H54 (cell line): ENCODE data around the gene NAPSA.
A peak's percentile ranks its signal among the peaks of the same experiment; 100 is the strongest.

Experiments used
- DNase-seq: peaks from one replicate; pipeline ENCODE4 v3.0.0; 2011; ENCODE audit warnings: low spot score, mixed read lengths; ENCODE audit not compliant: insufficient read length
- FAIRE-seq: peaks from 3 replicates; lab custom pipeline; 2011; peaks lifted over from hg19 to GRCh38; lab: Jason Lieb, UNC
- POLR2A ChIP-seq: IDR thresholded peaks from 2 replicates; pipeline ENCODE4 v1.6.1; 2011; ENCODE audit warnings: low read depth, mild to moderate bottlenecking, low read length

The NAPSA gene

DNA sequence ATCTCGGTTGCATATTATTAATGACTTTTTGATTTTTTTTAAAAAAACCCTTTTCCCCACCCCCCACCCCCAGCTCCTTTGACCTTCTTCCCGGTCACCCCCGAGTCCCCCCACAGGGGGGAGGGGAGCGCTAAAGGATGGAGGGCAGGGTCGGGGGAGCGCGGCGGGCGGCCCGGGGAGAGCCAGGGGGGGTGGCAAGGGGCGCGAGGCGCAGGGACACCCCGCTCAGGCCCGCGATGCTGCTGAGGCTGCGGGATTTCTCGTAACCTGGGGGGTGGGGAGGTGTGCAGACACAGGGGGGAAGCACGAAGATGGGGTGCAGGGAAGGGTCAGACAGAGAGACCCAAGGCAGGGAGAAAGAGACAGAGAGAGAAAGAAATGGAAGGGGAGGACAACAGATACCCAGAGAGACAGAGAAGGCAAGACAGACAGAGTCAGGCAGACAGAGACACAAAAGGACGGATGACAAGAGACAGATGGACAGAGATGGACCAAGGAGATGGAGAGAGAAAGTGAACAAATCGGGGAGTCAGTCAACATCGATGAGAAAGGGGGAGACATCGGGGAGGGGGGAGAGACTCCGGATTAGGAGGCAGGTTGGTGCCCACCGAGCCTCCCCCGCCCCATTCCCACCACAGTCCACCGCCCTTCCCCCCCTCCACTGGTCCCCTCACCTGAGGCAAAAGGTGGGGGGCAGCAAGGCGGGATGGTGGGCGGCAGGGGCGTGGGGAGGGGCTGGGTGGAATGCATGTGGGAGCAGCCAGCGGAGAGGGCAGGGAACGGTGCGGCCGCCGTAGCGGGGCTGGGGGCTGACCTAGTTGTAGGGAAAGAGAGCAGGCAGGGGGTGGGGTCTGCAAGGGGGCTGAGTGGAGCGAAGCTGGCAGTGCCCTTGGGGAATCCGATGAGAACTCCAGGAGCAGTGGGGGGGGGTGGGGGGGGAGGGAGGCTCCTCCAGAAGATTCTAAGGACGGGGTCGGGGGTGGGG is 50.4 kb downstream of the NAPSA start:
- no peak; the same call in 1 of the 2 replicates for TF ChIP-seq POLR2A
- DNase-seq (no peak), FAIRE-seq (no peak)

DNA sequence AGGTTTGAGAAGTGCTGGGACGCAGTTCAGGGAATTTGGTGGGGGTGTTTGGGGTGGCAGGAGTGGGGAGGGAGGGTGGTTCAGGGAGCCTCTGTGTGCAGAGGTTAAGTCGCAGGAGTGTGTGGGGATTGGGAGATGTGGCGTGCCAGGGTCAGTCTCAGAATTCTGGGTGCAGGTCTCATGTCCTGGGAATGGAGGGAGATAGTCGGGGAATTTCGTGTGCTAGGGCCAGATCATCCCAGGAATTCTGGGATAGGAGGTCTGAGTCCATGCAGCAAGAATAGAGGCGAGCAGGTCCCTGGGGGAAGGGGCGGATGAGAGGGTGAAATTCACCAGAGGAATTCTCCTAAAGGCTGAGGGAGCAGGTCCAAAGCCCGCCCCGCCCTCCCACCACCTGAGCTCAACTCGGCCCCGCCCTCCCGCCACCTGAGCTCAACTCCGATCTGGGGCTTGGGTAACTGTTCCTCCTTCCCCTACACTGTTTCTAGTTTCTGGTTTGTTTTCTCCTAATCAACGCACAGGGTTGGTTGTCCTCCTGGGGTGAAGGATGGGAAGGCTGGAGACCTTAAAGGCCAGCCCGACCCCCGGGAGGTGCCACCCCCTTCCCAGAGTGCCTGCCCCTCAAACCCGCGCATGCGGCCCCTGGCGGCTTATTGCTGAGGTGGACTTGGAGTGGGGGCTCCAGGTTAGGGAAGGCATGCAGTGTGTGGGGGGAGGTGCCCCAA is 51.5 kb downstream of the NAPSA start:
- FAIRE-seq, result no peak
- no peak for TF ChIP-seq POLR2A
- DNase-seq, result no peak

DNA sequence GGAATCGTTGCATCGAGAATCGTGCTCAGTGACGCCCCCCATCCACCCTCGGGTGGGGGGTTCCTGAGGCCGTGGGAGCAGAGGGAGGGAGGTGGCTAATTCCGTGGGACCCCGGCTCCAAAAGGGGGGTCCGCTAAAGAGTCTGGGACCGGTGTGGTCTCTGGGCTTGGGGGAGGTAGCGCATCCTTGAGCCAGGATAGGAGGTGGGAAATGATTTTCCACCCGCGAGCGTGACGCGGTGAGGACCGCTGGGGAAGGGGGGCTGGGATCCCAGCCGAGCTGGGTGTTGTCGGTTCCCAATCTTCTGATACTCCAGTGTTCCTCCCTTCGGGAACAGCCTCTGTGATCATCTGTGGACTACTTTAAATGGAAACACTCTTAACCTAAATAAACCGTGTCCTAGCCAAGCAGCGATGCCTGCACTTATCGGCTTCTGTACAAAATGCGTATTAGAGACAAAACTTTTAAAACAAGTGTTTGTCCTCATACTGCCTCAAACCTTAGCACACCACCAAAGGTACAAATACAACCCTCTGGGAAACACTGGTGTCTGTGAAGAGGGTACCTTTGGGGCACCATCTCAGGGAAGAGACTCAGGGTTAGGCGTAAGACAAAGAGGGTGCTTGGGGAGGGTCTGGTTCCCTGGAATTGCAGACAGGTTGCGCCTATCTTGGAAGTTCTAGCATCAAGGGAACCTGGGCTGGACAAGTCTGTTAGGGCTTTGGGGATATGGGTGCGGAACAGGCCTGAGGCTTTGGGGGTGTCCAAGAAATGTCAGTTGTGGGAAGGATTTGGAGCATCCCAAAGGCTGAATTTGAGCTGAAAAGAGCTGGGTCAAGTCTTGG is 52.2 kb downstream of the NAPSA start:
- DNase-seq (no peak), FAIRE-seq (no peak)
- TF ChIP-seq POLR2A, result no peak

DNA sequence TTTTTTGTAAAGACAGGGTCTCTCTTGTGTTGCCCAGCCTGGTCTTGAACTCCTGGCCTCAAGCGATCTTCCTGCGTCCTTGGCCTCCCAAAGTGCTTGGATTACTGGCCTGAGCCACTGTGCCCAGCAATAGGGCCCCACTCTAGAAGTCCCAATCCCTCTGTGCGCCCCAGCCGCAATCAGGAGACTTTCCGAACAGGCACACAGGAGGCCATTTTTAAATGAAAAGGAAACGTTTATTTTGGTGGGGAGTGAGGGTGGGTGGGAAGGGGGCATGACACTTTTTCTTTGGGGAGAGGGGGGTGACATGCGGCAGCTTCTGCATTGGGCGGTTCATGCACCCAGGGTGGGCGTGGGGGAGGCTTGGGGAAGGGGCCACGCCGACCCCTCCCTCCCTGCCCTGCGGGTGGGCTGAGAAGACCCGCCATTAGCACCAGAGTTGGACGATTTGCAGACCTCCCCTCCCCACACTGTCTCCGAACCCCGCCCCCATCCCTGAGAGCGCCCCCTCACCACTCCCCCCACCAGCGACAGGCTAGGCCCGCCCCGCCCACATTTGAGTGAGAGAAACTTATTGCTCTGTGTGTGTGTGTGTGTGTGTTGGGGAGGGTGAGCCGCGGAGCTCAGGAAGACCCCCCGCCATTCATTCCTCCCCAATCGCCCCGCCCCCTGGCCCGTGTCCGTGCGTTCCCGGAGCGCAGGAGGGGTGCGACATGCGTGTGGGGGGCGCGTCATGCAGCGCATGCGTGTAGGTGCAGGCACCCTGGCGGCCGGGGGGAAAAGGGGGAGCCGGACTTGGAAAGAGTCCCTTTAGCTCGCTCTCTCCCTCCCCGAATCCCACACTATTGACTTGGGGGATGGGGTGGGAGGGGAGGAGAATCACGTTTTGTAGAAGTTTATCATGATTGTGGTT is 53.5 kb downstream of the NAPSA start:
- 0 out of 2 replicates have a peak, but pooled peaks have one; percentile 25 for TF ChIP-seq POLR2A
- DNase-seq (no peak), FAIRE-seq (no peak)

DNA sequence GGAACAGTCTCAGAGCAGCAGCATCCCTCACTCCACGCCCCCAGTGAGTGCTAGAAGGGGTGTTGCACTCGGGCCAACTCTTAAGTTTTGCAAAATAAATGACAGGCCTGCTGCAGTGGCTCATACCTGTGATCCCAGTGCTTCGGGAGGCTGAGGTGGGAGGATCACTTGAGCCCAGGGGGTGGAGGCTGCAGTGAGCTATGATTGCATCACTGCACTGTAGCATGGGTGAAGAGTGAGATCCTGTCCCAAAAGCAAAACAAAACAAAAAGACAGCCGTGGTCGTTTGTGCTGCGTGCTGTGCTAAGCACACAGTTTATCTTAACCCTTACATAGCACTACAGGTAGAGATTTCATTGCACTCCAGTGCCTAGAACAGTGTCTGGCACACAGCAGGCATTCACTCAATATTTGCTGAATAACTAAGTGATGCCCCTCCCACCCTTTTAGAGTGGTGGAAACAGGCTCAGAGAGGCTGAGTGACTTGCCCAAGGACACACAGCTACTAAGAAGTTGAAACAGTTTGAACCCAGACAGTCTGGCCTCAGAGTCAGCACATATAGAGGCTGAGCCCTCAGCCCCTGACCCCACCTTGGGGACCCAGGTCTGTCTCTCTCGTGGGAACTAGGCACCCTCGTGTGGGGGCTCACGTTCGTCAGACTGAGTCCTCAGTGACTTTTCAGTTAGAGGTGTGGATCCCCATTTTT is 54.5 kb downstream of the NAPSA start:
- no peak for FAIRE-seq
- no peak for DNase-seq
- no peak for TF ChIP-seq POLR2A

DNA sequence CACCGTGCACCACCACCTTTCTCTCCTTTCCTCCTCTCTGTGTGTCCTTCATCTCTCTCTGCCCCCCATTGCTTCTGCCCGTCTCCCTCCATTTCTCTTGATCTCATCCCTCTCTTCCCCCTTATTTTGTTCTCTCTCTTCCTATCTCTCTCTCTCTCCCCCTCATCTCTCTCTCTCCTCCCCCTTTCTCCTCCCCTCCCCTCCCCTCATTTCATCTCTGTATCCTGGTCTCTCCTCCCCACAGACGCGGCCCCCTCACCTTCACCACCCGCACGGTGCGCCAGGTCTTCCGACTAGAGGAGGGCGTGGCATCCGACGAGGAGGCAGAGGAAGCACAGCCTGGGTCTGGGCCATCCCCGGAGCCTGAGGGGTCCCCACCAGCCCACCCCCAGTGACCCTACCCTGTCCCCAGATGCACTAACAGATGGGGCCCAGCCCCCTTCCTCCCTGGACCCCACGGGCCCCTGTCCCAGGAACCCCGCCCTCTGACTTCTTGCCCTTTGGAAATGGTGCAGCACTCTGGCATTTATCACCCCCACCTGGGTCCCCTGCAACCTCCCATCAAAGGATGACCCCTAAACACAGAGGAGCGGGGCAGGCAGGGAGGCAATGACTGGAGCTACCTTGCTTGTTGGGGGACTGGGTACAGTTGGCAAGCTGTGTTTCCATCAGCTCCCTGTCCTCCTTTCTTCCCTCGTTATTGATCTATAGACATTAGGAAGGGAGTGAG is 55.9 kb downstream of the NAPSA start:
- no peak for TF ChIP-seq POLR2A
- DNase-seq (no peak), FAIRE-seq (no peak)

DNA sequence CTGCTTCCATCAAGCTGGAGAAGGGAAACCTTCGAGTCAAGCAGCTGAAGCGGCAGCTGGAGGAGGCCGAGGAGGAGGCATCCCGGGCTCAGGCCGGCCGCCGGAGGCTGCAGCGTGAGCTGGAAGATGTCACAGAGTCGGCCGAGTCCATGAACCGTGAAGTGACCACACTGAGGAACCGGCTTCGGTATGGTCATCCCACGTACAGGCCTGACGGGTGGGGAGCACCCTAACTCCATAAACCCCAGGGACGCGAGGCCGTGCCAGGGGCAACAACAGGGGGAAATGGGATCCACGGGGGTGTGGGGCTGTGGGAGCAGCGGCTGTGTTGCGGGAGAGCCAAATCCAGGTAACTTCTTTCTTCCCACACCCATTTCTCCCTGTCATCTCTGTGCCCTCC is 56.4 kb downstream of the NAPSA start:
- DNase-seq, result no peak
- no peak for FAIRE-seq
- no peak for TF ChIP-seq POLR2A
